GM12801 (cell line): Measurements from ENCODE around the gene STX2.

Experiments
- CTCF ChIP-seq: IDR thresholded peaks from one replicate; pipeline ENCODE4 v1.5.1; 2011; ENCODE audit warnings: control low read depth; ENCODE audit not compliant: insufficient read length; ENCODE audit errors: extremely low read depth

STX2 gene

GRCh38 chr12:130862161-130862560 is 23.1 kb upstream of the STX2 start:
- no peak for TF ChIP-seq CTCF

GRCh38 chr12:130860311-130860710 is 21.3 kb upstream of the STX2 start:
- TF ChIP-seq CTCF, result no peak

GRCh38 chr12:130859161-130859560 is 20.1 kb upstream of the STX2 start:
- no peak for TF ChIP-seq CTCF

- TF ChIP-seq CTCF, result no peak
These were observed 19.0 kb upstream of the STX2 start for GRCh38 chr12:130858084-130858483.

- no peak for TF ChIP-seq CTCF
These were observed 17.0 kb upstream of the STX2 start for GRCh38 chr12:130856088-130856487.

- no peak for TF ChIP-seq CTCF
These were observed 11.5 kb upstream of the STX2 start for GRCh38 chr12:130850418-130851021.

- no peak for TF ChIP-seq CTCF
These were observed 10.7 kb upstream of the STX2 start for GRCh38 chr12:130849561-130850417.
